Nephron progenitor cell (in vitro differentiated cells): Measurements from ENCODE around the gene KLHL3.

Experiments
- DNase-seq: peaks from one replicate; pipeline ENCODE4 v3.0.0; 2021
- H3K27ac Mint-ChIP-seq: 2 replicates; pipeline ENCODE4 v1.8.0; 2021; ENCODE audit warnings: mild to moderate bottlenecking, moderate library complexity, mixed read lengths
- H3K27me3 Mint-ChIP-seq: 2 replicates; pipeline ENCODE4 v1.8.0; 2021; ENCODE audit warnings: mild to moderate bottlenecking, low read depth, mixed read lengths; ENCODE audit not compliant: poor library complexity
- H3K36me3 Mint-ChIP-seq: 2 replicates; pipeline ENCODE4 v1.8.0; 2021; ENCODE audit warnings: low read depth, mixed read lengths
- H3K4me1 Mint-ChIP-seq: 2 replicates; pipeline ENCODE4 v1.8.0; 2021; ENCODE audit warnings: mixed read lengths
- H3K4me3 Mint-ChIP-seq: 2 replicates; pipeline ENCODE4 v1.8.0; 2021; ENCODE audit warnings: mild to moderate bottlenecking, moderate library complexity, mixed read lengths
- H3K9me3 Mint-ChIP-seq: 2 replicates; pipeline ENCODE4 v1.8.0; 2021; ENCODE audit warnings: mild to moderate bottlenecking, moderate library complexity, mixed read lengths
- TF ChIP-seq, protein P1 (sequence below): fragments of 200-600 bp; sonication (generic); IDR thresholded peaks from 2 replicates; pipeline ENCODE4 v1.5.0; 2021; ENCODE audit warnings: antibody characterized with exemption

Gene KLHL3

DNA sequence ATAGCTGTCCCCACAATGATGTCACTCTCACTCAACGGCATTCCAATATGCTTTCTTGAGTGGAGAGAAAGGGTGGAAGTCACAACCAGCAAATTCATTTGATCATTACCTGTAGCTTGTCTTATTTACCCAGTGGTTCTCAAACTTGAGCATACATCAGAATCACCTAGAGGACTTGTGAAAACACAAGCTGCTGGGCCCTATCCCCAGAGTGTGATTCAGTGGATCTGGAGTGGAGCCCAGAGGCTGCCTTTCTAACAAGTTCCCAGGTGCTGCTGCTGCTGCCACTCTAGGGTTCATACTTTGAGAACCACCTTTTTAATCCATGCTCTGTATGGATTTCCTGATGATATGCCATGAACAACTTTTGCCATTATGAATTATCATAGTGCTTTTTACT, 94.7 kb downstream of the KLHL3 start:
- H3K36me3 Mint-ChIP-seq: peaks cover 51% of the 10 kb centered on the region
- H3K4me1 Mint-ChIP-seq: no peaks in the 10 kb centered on the region
- TF ChIP-seq, protein P1, sequence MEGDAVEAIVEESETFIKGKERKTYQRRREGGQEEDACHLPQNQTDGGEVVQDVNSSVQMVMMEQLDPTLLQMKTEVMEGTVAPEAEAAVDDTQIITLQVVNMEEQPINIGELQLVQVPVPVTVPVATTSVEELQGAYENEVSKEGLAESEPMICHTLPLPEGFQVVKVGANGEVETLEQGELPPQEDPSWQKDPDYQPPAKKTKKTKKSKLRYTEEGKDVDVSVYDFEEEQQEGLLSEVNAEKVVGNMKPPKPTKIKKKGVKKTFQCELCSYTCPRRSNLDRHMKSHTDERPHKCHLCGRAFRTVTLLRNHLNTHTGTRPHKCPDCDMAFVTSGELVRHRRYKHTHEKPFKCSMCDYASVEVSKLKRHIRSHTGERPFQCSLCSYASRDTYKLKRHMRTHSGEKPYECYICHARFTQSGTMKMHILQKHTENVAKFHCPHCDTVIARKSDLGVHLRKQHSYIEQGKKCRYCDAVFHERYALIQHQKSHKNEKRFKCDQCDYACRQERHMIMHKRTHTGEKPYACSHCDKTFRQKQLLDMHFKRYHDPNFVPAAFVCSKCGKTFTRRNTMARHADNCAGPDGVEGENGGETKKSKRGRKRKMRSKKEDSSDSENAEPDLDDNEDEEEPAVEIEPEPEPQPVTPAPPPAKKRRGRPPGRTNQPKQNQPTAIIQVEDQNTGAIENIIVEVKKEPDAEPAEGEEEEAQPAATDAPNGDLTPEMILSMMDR: no peak
- H3K27ac Mint-ChIP-seq: no peak overlapping the region
- peaks cover 28% of the 10 kb centered on the region for H3K9me3 Mint-ChIP-seq
- H3K4me3 Mint-ChIP-seq: no peak overlapping the region
- DNase-seq: no peak
- no peaks in the 10 kb centered on the region for H3K27me3 Mint-ChIP-seq

- Mint-ChIP-seq H3K9me3 (peaks cover 12% of the 10 kb centered on the region), H3K27ac (no peak overlapping the region), H3K36me3 (peaks cover 36% of the 10 kb centered on the region), H3K4me1 (no peaks in the 10 kb centered on the region), H3K27me3 (peaks cover 4% of the 10 kb centered on the region), H3K4me3 (no peak overlapping the region)
- no peak for DNase-seq
- TF ChIP-seq, protein P1: no peak
These were observed 96.2 kb downstream of the KLHL3 start for GRCh38 chr5:137639645-137640044.

DNA sequence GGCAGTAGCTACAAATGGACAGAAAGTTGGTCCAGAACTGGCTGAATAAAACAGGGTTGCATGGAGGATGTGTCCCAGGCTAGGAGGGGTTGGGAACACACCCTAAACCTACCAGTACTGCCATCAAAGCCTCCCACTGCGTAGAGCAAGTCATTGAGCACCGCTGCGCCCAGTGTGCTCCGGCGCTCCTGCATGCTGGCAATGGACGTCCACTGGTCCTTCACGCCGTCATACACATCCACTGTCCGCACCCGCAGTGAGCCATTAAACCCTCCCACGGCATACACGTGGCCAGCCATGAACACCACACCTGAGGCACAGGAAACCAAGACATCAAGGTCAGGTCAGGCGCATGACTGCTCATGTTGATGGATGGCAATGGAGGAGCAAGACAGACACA, 97.0 kb downstream of the KLHL3 start:
- TF ChIP-seq, protein P1: no peak
- H3K27me3 Mint-ChIP-seq: peaks cover 4% of the 10 kb centered on the region
- H3K27ac Mint-ChIP-seq: no peak overlapping the region
- H3K4me1 Mint-ChIP-seq: no peaks in the 10 kb centered on the region
- peaks cover 39% of the 10 kb centered on the region for H3K36me3 Mint-ChIP-seq
- DNase-seq: no peak
- H3K4me3 Mint-ChIP-seq: no peak overlapping the region
- H3K9me3 Mint-ChIP-seq: peaks cover 9% of the 10 kb centered on the region

GRCh38 chr5:137636830-137637714, 98.8 kb downstream of the KLHL3 start:
- peaks cover 17% of the 10 kb centered on the region for H3K9me3 Mint-ChIP-seq
- H3K27ac Mint-ChIP-seq: no peak overlapping the region
- no peak overlapping the region for H3K4me3 Mint-ChIP-seq
- TF ChIP-seq, protein P1: no peak
- no peaks in the 10 kb centered on the region for H3K4me1 Mint-ChIP-seq
- peaks cover 7% of the 10 kb centered on the region for H3K27me3 Mint-ChIP-seq
- no peak for DNase-seq
- H3K36me3 Mint-ChIP-seq: peaks cover 52% of the 10 kb centered on the region

DNA sequence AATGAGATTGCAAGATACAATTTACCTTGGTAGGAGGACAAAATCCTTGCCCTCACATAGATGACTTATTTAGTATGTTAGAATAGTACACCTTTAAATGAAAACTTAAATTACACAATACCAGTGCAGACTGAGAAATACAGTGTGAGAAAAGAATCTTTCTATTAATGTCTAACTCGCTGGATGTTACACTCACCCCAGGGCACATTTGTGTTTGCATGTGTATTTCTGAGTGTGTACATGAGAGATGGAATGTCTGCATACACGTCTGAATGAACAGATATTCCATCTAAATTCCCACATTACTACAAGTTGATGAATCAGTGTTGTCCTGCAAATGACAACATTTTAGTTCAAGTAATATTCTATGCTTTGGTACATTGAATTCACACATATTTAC, 99.8 kb downstream of the KLHL3 start:
- Mint-ChIP-seq H3K36me3 (peaks cover 62% of the 10 kb centered on the region), H3K27ac (no peak overlapping the region), H3K4me3 (no peak overlapping the region), H3K4me1 (peaks cover 7% of the 10 kb centered on the region), H3K9me3 (peaks cover 23% of the 10 kb centered on the region), H3K27me3 (peaks cover 7% of the 10 kb centered on the region)
- TF ChIP-seq, protein P1: no peak
- no peak for DNase-seq

- TF ChIP-seq, protein P1: no peak
- H3K27ac Mint-ChIP-seq: peak overlapping the region; percentile 52
- H3K4me3 Mint-ChIP-seq: no peak overlapping the region
- peaks cover 23% of the 10 kb centered on the region for H3K9me3 Mint-ChIP-seq
- DNase-seq: no peak
- peaks cover 64% of the 10 kb centered on the region for H3K36me3 Mint-ChIP-seq
- H3K4me1 Mint-ChIP-seq: peaks cover 13% of the 10 kb centered on the region
- peaks cover 7% of the 10 kb centered on the region for H3K27me3 Mint-ChIP-seq
These were observed 100.4 kb downstream of the KLHL3 start for GRCh38 chr5:137635521-137635921.
